Ovary (tissue), 9 donors: Measurements from ENCODE around the gene C19orf73. TPM values are rescaled to one million over a fixed set of nuclear protein-coding genes. Genes with fewer than 3 reads are reported as not detected.

ENCODE experiments used
- DNase-seq, 5 donors: peaks; one replicate each; pipeline ENCODE4 v3.0.0-alpha.2; 2019 to 2020
- H3K27ac ChIP-seq, 2 donors: fragments of 200-600 bp; one replicate each; pipeline versions ENCODE4 v1.5.1 to v1.8.0; 2019 to 2022
- H3K27me3 ChIP-seq: fragments of 200-600 bp; one replicate; pipeline ENCODE4 v1.8.0; 2022
- H3K36me3 ChIP-seq: fragments of 200-600 bp; sonication (generic); one replicate; pipeline ENCODE4 v1.5.1; 2019
- H3K4me1 ChIP-seq: one replicate; pipeline ENCODE4 v1.8.1; 2013; ENCODE audit warnings: mild to moderate bottlenecking, moderate library complexity; ENCODE audit not compliant: insufficient read depth
- H3K4me3 ChIP-seq: fragments of 200-600 bp; sonication (generic); one replicate; pipeline ENCODE4 v1.5.1; 2017
- H3K9me3 ChIP-seq, 2 donors: fragments of 200-600 bp in 1 of 2; sonication (generic) in 1 of 2; one replicate each; pipeline versions ENCODE4 v1.5.1 to v1.8.1; 2013 to 2019; ENCODE audit warnings: mild to moderate bottlenecking in 1 of 2, moderate library complexity in 1 of 2
- EP300 ChIP-seq: sonication (generic); formaldehyde crosslinking; IDR thresholded peaks from one replicate; pipeline ENCODE4 v1.6.1; 2017; ENCODE audit warnings: antibody characterized with exemption
- POLR2A ChIP-seq: fragments of 450-650 bp; IDR thresholded peaks from one replicate; pipeline ENCODE4 v1.6.1; 2017; ENCODE audit warnings: antibody characterized with exemption, mild to moderate bottlenecking, moderate library complexity
- WGBS, 3 donors: extraction: QIAGEN DNeasy Blood & Tissue Kit in 1 of 3; methylation state at CpG; one replicate each; pipeline versions ENCODE4 v1.1.5 to v1.1.7; 2013 to 2017; 5-methylcytosine and 5-hydroxymethylcytosine counted together
- intact Hi-C, 4 donors: fragments of 100-400 bp; cut with DNase I; formaldehyde crosslinking; loops; one replicate each; pipeline versions ENCODE4 v1.11.0 to v1.15.1; 2022 to 2023
- polyA plus RNA-seq, 2 donors: library from polyadenylated mRNA; stranded (reverse); fragments of 200-250 nt in 1 of 2; fragments of 350-450 nt in 1 of 2; fragmentation: Illumina TruSeq in 1 of 2; extraction: RNeasy Lipid Tissue Mini Kit (QIAGEN cat#74804) in 1 of 2; gene quantifications; one replicate each; pipeline ENCODE4 v1.2.3, GENCODE V29; 2013 to 2014
- total RNA-seq, 7 donors: library from RNA; depleted of rRNA in 2 of 7; stranded (reverse); fragments of >200 nt in 2 of 7; fragmentation: NEBNext Ultra II Directional in 3 of 7; extraction: Animal tissue kit (Norgen Biotek cat#: 25700) in 3 of 7; gene quantifications; one replicate each; pipeline versions ENCODE4 v1.1.0 to v1.2.4, GENCODE V29; 2016 to 2023
- TF ChIP-seq, protein P1 (sequence below), 3 donors: fragments of 450-650 bp in 2 of 3; fragments of 200-600 bp in 1 of 3; IDR thresholded peaks; one replicate each; pipeline versions ENCODE4 v1.5.1 to v1.8.0; 2016 to 2022; ENCODE audit warnings: antibody characterized with exemption in 3 of 3, mild to moderate bottlenecking in 1 of 3
- donor health status: DM: no; HTN: no; CAD: no; lungs with moderate emphysema.
- donor health status: DM: no; HTN: no; CAD: no.
- donor health status: Bipolar disorder and iron deficiency.
- donor health status: DM: yes; HTN: yes; CAD: no.
- donor health status: DM: no; HTN: no; CAD: no.
- donor health status: DM: yes; HTN: yes; CAD: no.

C19orf73 gene
- total and polyA plus RNA-seq, 9 donors: 0.42 to 1.5 (median 0.45) TPM; not detected in 4

DNA sequence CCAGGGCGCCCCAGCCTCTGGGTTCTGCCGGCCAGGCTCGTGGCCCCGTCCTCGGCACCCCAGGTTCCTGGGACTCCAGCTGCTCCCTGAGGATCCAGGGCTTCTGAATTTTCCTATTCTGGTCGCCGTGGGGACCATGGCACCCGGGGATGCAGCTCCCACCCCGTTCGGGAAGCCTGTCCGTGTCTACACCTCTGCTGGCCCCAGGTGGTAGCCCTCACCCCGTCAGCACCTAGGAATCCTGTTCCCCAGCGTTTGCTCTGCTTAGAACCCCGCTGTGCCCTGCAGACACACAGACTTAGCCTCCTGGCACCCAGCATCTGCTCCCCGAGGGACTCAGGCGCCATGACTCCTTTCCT, 1.4 kb upstream of the C19orf73 start:
- no peaks in the 10 kb centered on the region for H3K9me3 ChIP-seq
- H3K27me3 ChIP-seq: no peaks in the 10 kb centered on the region
- H3K4me1 ChIP-seq: peaks cover 14% of the 10 kb centered on the region
- no peaks in the 10 kb centered on the region for H3K36me3 ChIP-seq
- no peak overlapping the region for H3K4me3 ChIP-seq
- H3K27ac ChIP-seq: no peak overlapping the region
- no peak for DNase-seq
- intact Hi-C loops: no loop called here
- WGBS, 3 donors: 9 to 14% (median 12%) methylated on average over 12 to 16 of the region's 16 CpGs
- TF ChIP-seq, protein P1, sequence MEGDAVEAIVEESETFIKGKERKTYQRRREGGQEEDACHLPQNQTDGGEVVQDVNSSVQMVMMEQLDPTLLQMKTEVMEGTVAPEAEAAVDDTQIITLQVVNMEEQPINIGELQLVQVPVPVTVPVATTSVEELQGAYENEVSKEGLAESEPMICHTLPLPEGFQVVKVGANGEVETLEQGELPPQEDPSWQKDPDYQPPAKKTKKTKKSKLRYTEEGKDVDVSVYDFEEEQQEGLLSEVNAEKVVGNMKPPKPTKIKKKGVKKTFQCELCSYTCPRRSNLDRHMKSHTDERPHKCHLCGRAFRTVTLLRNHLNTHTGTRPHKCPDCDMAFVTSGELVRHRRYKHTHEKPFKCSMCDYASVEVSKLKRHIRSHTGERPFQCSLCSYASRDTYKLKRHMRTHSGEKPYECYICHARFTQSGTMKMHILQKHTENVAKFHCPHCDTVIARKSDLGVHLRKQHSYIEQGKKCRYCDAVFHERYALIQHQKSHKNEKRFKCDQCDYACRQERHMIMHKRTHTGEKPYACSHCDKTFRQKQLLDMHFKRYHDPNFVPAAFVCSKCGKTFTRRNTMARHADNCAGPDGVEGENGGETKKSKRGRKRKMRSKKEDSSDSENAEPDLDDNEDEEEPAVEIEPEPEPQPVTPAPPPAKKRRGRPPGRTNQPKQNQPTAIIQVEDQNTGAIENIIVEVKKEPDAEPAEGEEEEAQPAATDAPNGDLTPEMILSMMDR (IDR thresholded peaks at IDR 0.05): no peak
- TF ChIP-seq POLR2A (no peak), EP300 (no peak)

DNA sequence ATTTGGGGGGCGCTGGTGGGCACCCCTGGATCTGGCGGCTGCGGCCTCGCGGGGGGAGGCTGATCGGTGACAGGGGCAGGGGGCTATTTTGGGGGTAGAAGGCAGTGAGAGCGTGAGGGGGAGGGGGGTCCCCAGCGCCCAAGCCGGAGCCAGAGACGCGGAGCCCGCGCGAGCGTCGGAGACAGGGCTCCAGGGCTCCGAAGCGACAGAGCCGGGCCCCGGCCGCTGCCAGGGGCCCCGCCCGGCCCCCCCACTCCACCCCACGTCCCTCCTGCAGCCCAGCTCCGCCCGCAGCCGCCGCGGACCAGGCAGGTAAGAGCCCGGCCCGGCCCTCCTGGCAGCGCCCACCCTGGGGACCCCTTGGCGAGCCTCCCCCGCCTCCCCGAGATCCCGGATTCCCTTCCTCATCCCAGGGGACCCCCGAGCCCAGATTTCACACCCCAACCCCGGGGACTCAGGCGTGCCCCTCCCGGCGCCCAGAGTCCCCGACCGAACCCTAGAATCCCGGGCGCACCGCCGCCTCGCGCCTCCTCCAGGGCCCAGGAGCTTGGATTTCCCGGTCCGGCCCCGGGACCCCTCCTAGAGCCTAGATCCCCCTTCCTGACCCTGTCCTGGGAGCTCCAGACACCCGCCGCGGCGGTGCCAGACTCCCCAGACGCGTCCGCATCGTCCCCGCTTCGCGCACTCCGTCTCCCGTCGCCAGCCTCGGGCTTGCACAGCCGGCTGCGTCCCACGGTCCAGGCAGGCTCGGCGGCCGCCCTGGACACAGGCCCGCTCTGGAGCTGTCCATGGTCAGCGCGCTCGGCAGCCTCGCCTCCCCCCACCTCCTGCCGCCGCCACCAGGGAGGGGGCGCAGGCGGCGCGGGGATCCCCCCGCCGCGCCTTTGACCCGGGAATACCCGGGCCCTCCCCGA, 725 bp upstream of the C19orf73 start, which contains the start of gene PPFIA3:
Gene PPFIA3, plus strand, starts transcription at position 134 of the 914 bp plus-strand sequence. CDS start 8,330 bp downstream, outside the sequence.
- 0 to 1% (median 1%) methylated on average over 59 to 87 of the region's 90 CpGs for WGBS, 3 donors
- intact Hi-C loops: no loop called here

DNA sequence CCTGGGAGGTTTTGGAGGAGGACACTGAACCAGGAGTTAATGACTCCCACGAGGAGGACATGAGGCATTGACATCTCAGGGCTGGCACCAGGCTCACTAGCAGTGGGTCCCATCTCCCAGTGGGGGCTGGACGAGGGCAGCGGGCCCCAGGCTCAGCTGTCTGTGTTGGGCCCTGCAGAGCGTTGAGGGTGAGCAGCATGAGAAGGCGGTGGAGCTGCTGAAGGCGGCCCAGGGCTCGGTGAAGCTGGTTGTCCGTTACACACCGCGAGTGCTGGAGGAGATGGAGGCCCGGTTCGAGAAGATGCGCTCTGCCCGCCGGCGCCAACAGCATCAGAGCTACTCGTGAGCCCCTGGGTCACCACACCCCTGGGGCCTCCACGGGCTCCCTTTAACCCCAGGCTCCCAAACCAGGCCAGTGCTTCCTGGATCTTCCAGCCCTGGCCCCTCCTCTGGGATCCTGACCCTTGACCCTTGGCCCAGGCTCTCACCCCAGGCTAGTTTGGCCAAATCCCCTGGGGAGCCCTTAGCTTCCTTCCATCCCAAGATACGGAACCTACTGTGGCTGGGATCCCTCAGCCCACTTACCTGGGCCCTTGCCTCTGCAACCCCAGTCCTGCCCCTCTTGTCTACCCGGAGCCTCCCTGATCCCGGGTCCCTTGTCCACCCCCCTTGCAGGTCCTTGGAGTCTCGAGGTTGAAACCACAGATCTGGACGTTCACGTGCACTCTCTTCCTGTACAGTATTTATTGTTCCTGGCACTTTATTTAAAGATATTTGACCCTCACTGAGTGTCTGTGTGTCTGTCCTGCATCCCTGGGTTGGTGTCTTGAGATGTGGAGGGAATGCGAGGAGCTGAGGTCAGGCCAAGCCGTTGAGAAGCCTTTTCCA, 1.0 kb downstream of the C19orf73 start:
- WGBS, 3 donors: 52 to 64% (median 64%) methylated on average over 19 to 26 of the region's 26 CpGs
- DNase-seq: peak in 3 of 5 donors; percentile 51 to 55 (median 51)
- peak overlapping the region; percentile 54 for H3K4me3 ChIP-seq
- H3K27me3 ChIP-seq: no peaks in the 10 kb centered on the region
- no peaks in the 10 kb centered on the region for H3K36me3 ChIP-seq
- TF ChIP-seq POLR2A (no peak), EP300 (no peak)
- TF ChIP-seq, protein P1 (IDR thresholded peaks at IDR 0.05): no peak
- H3K4me1 ChIP-seq: peaks cover 20% of the 10 kb centered on the region
- intact Hi-C loops: no loop called here
- peak overlapping the region; percentile 66 to 67 for H3K27ac ChIP-seq
- no peaks in the 10 kb centered on the region for H3K9me3 ChIP-seq

More for the DNA sequence above, 725 bp upstream of the C19orf73 start, which contains the start of gene PPFIA3:
- Histone ChIP-seq H3K27me3 (no peaks in the 10 kb centered on the region), H3K9me3 (no peaks in the 10 kb centered on the region), H3K27ac (peak within 1 kb of the TSS; percentile 66 to 67), H3K4me1 (peaks cover 16% of the 10 kb centered on the region), H3K36me3 (no peaks in the 10 kb centered on the region), H3K4me3 (peak within 1 kb of the TSS; percentile 54)
- TF ChIP-seq POLR2A (no peak), EP300 (no peak)
- TF ChIP-seq, protein P1 (IDR thresholded peaks at IDR 0.05): no peak
- peak; percentile 55 to 80 (median 66) for DNase-seq

DNA sequence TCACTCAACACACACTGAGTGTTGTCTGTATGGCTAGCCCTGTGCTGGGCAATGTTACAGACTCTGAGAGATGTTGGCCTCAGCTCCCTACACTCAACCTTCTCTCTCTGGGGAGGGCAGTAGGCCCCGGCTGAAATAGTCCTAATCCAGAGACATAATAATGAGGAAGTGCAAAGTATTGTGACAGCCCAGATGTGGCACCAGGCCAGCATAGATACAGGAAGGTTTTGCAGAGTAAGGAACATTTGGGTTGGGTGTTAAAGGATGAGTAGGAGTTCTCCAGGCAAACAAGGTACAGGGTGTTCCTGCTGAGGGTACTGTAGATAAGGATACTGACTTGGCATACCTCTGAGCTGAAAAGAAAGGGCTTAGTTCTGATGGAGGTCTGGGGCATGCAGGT, 2.4 kb downstream of the C19orf73 start:
- 43 to 46% (median 43%) methylated on average over 1 of the region's 1 CpG for WGBS, 3 donors
- Histone ChIP-seq H3K9me3 (no peaks in the 10 kb centered on the region), H3K27ac (no peak overlapping the region), H3K27me3 (no peaks in the 10 kb centered on the region), H3K4me3 (no peak overlapping the region), H3K4me1 (peaks cover 20% of the 10 kb centered on the region), H3K36me3 (no peaks in the 10 kb centered on the region)
- intact Hi-C loops: no loop called here
- no peak for TF ChIP-seq POLR2A
- TF ChIP-seq EP300: no peak
- TF ChIP-seq, protein P1 (IDR thresholded peaks at IDR 0.05): no peak
- no peak for DNase-seq
